Transverse colon (tissue), 4 donors: Measurements from ENCODE around the gene TRMU.
"Not testable (repeated sequence)": the region's sequence is repeated elsewhere in the genome, so short reads cannot be mapped to it uniquely, and the experiment has no call there.

Experiments
- CTCF ChIP-seq, 5 experiments: fragments of 200-600 bp in 3 of 5; fragments of 450-650 bp in 2 of 5; sonication (generic) in 3 of 5; IDR thresholded peaks; 1 replicate in 2 of 5; 2 replicates in 3 of 5; pipeline ENCODE4 v1.5.1; 2016 to 2017; ENCODE audit warnings: antibody characterized with exemption in 5 of 5, inconsistent platforms in 3 of 5, mild to moderate bottlenecking in 2 of 5, moderate library complexity in 1 of 5
- EP300 ChIP-seq: sonication (generic); formaldehyde crosslinking; IDR thresholded peaks from one replicate; pipeline ENCODE4 v1.6.1; 2017; ENCODE audit warnings: antibody characterized with exemption, low read depth
- POLR2A ChIP-seq: fragments of 450-650 bp; IDR thresholded peaks from one replicate; pipeline ENCODE4 v1.6.1; 2016; ENCODE audit warnings: antibody characterized with exemption, mild to moderate bottlenecking, moderate library complexity
- POLR2AphosphoS5 ChIP-seq, 3 donors: sonication (generic); formaldehyde crosslinking; IDR thresholded peaks; one replicate each; pipeline ENCODE4 v1.6.1; 2016; ENCODE audit warnings: antibody characterized with exemption in 3 of 3

- TF ChIP-seq CTCF (IDR thresholded peaks at IDR 0.05); POLR2A; POLR2AphosphoS5 (IDR thresholded peaks at IDR 0.05); EP300: not testable (repeated sequence)
These were observed 61.5 kb downstream of the TRMU start for GRCh38 chr22:46397049-46397448.
